Measurements from ENCODE around the gene ZBED2.
"Not testable (repeated sequence)": the region's sequence is repeated elsewhere in the genome, so short reads cannot be mapped to it uniquely, and the experiment has no call there.

DNA sequence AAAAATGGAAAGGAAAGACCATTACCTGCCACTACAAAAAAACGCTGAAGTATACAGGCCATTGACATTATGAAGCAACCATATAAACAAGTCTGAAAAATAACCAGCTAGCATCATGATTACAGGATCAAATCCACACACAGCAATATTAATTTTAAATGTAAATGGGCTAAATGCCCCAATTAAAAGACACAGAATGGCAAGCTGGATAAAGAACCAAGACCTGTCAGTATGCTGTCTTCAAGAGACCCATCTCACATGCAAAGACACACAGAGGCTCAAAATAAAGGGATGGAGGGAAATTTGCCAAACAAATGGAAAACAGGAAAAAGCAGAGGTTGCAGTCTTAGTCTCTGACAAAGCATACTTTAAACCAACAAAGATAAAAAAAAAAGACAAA, 33.9 kb upstream of the ZBED2 start:
- not testable (repeated sequence) for TF ChIP-seq POLR2A (IDR thresholded peaks at IDR 0.05; ENCODE audit: low read depth, low read length); SPI1 (IDR thresholded peaks at IDR 0.05; ENCODE audit: low read depth, low read length); POLR2AphosphoS5 (IDR thresholded peaks at IDR 0.05; ENCODE audit: low read depth, low read length); TAF1 (IDR thresholded peaks at IDR 0.05; ENCODE audit: low read depth, low read length); POU2F2 (IDR thresholded peaks at IDR 0.05; ENCODE audit: low read depth, low read length); PAX5 (IDR thresholded peaks at IDR 0.05; ENCODE audit: insufficient read depth, low read length, severe bottlenecking)

Measured in GM12891 (cell line).